ENCODE measurements around the gene RSPO1. TPM values are rescaled to one million over a fixed set of nuclear protein-coding genes. Genes with fewer than 3 reads are reported as not detected.
A peak's percentile ranks its signal among the peaks of the same experiment; 100 is the strongest.

Gene RSPO1
- total and polyA plus RNA-seq, 2 of the 13 experiments (the other 11 are each of a cell fraction or from before 2014, with no cell fraction given): not detected

DNA sequence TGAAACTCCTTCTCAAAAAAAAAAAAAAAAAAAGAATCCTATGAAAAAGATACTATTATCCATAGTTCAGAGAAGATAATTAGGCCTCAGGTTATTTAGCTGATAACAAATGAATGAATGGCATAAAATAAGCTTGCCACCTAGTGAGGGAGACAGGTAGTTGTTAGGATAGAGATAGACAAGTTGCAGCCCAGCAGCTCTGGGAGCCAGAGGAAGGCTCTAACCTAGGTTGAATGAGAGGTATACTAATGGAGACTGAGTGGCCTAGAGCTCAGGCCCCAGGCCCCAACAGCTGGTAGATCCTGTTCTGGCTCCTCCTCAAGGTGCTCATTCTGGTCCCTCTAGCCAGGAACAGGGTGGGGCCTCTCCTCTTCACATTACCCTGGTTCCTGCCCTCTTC is 20.6 kb upstream of the RSPO1 start (continued):
- no peak for TF ChIP-seq ZNF614 (CRISPR knock-in tag; IDR thresholded peaks at IDR 0.05; ENCODE audit: borderline replicate concordance)
- TF ChIP-seq SNRNP70 (IDR thresholded peaks at IDR 0.05; ENCODE audit: low read depth, low read length): no peak
- TF ChIP-seq, protein P1, sequence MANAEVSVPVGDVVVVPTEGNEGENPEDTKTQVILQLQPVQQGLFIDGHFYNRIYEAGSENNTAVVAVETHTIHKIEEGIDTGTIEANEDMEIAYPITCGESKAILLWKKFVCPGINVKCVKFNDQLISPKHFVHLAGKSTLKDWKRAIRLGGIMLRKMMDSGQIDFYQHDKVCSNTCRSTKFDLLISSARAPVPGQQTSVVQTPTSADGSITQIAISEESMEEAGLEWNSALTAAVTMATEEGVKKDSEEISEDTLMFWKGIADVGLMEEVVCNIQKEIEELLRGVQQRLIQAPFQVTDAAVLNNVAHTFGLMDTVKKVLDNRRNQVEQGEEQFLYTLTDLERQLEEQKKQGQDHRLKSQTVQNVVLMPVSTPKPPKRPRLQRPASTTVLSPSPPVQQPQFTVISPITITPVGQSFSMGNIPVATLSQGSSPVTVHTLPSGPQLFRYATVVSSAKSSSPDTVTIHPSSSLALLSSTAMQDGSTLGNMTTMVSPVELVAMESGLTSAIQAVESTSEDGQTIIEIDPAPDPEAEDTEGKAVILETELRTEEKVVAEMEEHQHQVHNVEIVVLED (CRISPR knock-in tag; IDR thresholded peaks at IDR 0.05; ENCODE audit: borderline replicate concordance): no peak
- TF ChIP-seq ZNF747 (CRISPR knock-in tag; IDR thresholded peaks at IDR 0.05; ENCODE audit: borderline replicate concordance): no peak
- TF ChIP-seq, protein P2, sequence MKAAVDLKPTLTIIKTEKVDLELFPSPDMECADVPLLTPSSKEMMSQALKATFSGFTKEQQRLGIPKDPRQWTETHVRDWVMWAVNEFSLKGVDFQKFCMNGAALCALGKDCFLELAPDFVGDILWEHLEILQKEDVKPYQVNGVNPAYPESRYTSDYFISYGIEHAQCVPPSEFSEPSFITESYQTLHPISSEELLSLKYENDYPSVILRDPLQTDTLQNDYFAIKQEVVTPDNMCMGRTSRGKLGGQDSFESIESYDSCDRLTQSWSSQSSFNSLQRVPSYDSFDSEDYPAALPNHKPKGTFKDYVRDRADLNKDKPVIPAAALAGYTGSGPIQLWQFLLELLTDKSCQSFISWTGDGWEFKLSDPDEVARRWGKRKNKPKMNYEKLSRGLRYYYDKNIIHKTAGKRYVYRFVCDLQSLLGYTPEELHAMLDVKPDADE (CRISPR knock-in tag; IDR thresholded peaks at IDR 0.05): no peak
- no peak for TF ChIP-seq ZFAT (CRISPR knock-in tag; conservative IDR thresholded peaks at IDR 0.05)
- TF ChIP-seq SIX1 (CRISPR knock-in tag; IDR thresholded peaks at IDR 0.05; ENCODE audit: borderline replicate concordance): no peak

DNA sequence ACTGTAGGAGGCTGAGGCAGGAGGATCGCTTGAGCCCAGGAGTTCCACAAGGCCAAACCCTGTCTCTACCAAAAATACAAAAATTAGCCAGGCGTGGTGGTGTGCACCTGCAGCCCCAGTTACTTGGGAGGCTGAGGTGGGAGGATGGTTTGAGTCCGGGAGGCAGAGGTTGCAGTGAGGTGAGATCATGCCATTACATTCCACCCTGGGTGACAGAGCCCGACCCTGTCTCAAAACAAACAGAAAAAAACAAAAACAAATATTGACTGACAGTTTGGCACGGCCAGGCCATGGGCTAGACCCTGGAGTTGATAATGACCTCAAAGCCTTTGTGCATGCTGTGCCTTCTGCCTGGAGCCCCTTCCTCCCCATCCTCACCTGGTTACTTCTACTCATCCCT is 19.2 kb upstream of the RSPO1 start:
- peak; percentile 52 for DNase-seq (ENCODE audit: low spot score)
- WGBS (ENCODE audit: low lambda C conversion rate): 22% methylated on average over 5 of the region's 5 CpGs
- Histone ChIP-seq H3K9ac (ENCODE audit: insufficient read depth, low read depth, low read length) (no peak overlapping the region), H3K79me2 (ENCODE audit: insufficient read depth, low read length) (no peaks in the 10 kb centered on the region), H3K4me1 (ENCODE audit: insufficient read depth, low read length) (peaks cover 36% of the 10 kb centered on the region), H3K27ac (ENCODE audit: extremely low read length, insufficient read depth, low read length) (no peak overlapping the region), H4K20me1 (ENCODE audit: insufficient read depth, low read length) (0 out of 2 replicates have a peak, but pooled peaks cover 4% of the 10 kb centered on the region), H3K9me3 (ENCODE audit: low read length) (no peaks in the 10 kb centered on the region), H3K36me3 (replicated peaks in 1 of 2; ENCODE audit: control insufficient read depth in 1 of 2, insufficient read depth in 2 of 2, low read length in 2 of 2) (no peaks in the 10 kb centered on the region), H3K4me3 (replicated peaks in 1 of 3; ENCODE audit: insufficient read depth in 1 of 3, low read depth in 2 of 3, low read length in 3 of 3) (no peak overlapping the region), H3K4me2 (ENCODE audit: low read depth, low read length) (no peak overlapping the region; the same call in 1 of the 2 replicates), H3K27me3 (ENCODE audit: control insufficient read depth in 1 of 2, insufficient read depth in 2 of 2, low read length in 2 of 2) (peaks cover 2 to 17% of the 10 kb centered on the region in 2 experiments; a peak in 3 of 5 replicates), H2AFZ (ENCODE audit: low read length) (no peak overlapping the region)
- intact Hi-C loops (cut with micrococcal nuclease; ENCODE audit: unreplicated experiment) (no loop called here), in situ Hi-C loops (cut with HindIII; ENCODE audit: extremely low pct_ligation_motif_present, low pct_unique_long_range_greater_than_20kb) (no loop called here)
- ATAC-seq: peak; percentile 65
- FAIRE-seq: no peak
- POLR2A ChIA-PET: interaction anchor here (0.7 kb wide), 1 partner anchor 46 kb away, joined by 4 read pairs; no protein-coding TSS in a partner anchor
- no TSS peak for BruUV-seq (replicated peaks)
- CTCF ChIA-PET (ENCODE audit: low intra/inter-chr PET ratio, low total read pairs): no interaction called here
- TF ChIP-seq GATAD2A (CRISPR knock-in tag; IDR thresholded peaks at IDR 0.05): 0 out of 2 replicates have a peak, but pooled peaks have one; percentile 23
- TF ChIP-seq FOSL2 (CRISPR knock-in tag; IDR thresholded peaks at IDR 0.05): peak; percentile 47
- TF ChIP-seq, protein P3, sequence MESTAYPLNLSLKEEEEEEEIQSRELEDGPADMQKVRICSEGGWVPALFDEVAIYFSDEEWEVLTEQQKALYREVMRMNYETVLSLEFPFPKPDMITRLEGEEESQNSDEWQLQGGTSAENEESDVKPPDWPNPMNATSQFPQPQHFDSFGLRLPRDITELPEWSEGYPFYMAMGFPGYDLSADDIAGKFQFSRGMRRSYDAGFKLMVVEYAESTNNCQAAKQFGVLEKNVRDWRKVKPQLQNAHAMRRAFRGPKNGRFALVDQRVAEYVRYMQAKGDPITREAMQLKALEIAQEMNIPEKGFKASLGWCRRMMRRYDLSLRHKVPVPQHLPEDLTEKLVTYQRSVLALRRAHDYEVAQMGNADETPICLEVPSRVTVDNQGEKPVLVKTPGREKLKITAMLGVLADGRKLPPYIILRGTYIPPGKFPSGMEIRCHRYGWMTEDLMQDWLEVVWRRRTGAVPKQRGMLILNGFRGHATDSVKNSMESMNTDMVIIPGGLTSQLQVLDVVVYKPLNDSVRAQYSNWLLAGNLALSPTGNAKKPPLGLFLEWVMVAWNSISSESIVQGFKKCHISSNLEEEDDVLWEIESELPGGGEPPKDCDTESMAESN (CRISPR knock-in tag; conservative IDR thresholded peaks at IDR 0.05): 0 out of 2 replicates have a peak, but pooled peaks have one; percentile 26
- TF ChIP-seq ZNF747 (CRISPR knock-in tag; IDR thresholded peaks at IDR 0.05; ENCODE audit: borderline replicate concordance): no peak
- TF ChIP-seq, protein P4, sequence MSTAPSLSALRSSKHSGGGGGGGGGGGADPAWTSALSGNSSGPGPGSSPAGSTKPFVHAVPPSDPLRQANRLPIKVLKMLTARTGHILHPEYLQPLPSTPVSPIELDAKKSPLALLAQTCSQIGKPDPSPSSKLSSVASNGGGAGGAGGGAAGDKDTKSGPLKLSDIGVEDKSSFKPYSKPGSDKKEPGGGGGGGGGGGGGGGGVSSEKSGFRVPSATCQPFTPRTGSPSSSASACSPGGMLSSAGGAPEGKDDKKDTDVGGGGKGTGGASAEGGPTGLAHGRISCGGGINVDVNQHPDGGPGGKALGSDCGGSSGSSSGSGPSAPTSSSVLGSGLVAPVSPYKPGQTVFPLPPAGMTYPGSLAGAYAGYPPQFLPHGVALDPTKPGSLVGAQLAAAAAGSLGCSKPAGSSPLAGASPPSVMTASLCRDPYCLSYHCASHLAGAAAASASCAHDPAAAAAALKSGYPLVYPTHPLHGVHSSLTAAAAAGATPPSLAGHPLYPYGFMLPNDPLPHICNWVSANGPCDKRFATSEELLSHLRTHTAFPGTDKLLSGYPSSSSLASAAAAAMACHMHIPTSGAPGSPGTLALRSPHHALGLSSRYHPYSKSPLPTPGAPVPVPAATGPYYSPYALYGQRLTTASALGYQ (CRISPR knock-in tag; IDR thresholded peaks at IDR 0.05): no peak
- TF ChIP-seq BCL6 (CRISPR knock-in tag; IDR thresholded peaks at IDR 0.05): peak; percentile 56; the same call in 1 of the 2 replicates
- TF ChIP-seq, protein P5, sequence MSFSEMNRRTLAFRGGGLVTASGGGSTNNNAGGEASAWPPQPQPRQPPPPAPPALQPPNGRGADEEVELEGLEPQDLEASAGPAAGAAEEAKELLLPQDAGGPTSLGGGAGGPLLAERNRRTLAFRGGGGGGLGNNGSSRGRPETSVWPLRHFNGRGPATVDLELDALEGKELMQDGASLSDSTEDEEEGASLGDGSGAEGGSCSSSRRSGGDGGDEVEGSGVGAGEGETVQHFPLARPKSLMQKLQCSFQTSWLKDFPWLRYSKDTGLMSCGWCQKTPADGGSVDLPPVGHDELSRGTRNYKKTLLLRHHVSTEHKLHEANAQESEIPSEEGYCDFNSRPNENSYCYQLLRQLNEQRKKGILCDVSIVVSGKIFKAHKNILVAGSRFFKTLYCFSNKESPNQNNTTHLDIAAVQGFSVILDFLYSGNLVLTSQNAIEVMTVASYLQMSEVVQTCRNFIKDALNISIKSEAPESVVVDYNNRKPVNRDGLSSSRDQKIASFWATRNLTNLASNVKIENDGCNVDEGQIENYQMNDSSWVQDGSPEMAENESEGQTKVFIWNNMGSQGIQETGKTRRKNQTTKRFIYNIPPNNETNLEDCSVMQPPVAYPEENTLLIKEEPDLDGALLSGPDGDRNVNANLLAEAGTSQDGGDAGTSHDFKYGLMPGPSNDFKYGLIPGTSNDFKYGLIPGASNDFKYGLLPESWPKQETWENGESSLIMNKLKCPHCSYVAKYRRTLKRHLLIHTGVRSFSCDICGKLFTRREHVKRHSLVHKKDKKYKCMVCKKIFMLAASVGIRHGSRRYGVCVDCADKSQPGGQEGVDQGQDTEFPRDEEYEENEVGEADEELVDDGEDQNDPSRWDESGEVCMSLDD (CRISPR knock-in tag; IDR thresholded peaks at IDR 0.05; ENCODE audit: borderline replicate concordance): no peak
